Uterus (tissue), 2 donors: ENCODE results near the gene HDAC8.
"Not testable (repeated sequence)": the region's sequence is repeated elsewhere in the genome, so short reads cannot be mapped to it uniquely, and the experiment has no call there.

Experiments
- POLR2A ChIP-seq, 2 donors: fragments of 450-650 bp; IDR thresholded peaks; one replicate each; pipeline ENCODE4 v1.6.1; 2016; ENCODE audit warnings: antibody characterized with exemption in 2 of 2, mild to moderate bottlenecking in 1 of 2, moderate library complexity in 1 of 2
- TF ChIP-seq, protein P1 (sequence below), 4 experiments: fragments of 200-600 bp in 2 of 4; fragments of 450-650 bp in 2 of 4; sonication (generic) in 2 of 4; IDR thresholded peaks; one replicate each; pipeline ENCODE4 v1.5.1; 2016 to 2019; ENCODE audit warnings: antibody characterized with exemption in 4 of 4, mild to moderate bottlenecking in 2 of 4, moderate library complexity in 1 of 4

DNA sequence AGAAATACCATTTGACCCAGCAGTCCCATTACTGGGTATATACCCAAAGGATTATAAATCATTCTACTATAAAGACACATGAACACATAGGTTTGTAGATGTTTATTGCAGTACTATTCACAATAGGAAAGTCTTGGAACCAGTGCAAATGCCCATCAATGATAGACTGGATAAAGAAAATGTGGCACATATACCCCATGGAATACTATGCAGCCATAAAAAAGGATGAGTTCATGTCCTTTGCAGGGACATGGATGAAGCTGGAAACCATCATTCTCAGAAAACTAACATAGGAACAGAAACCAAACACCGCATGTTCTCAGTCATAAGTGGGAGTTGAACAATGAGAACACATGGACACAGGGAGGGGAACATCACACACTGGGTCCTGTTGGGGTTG is 123.6 kb downstream of the HDAC8 start:
- TF ChIP-seq, protein P1, sequence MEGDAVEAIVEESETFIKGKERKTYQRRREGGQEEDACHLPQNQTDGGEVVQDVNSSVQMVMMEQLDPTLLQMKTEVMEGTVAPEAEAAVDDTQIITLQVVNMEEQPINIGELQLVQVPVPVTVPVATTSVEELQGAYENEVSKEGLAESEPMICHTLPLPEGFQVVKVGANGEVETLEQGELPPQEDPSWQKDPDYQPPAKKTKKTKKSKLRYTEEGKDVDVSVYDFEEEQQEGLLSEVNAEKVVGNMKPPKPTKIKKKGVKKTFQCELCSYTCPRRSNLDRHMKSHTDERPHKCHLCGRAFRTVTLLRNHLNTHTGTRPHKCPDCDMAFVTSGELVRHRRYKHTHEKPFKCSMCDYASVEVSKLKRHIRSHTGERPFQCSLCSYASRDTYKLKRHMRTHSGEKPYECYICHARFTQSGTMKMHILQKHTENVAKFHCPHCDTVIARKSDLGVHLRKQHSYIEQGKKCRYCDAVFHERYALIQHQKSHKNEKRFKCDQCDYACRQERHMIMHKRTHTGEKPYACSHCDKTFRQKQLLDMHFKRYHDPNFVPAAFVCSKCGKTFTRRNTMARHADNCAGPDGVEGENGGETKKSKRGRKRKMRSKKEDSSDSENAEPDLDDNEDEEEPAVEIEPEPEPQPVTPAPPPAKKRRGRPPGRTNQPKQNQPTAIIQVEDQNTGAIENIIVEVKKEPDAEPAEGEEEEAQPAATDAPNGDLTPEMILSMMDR (IDR thresholded peaks at IDR 0.05): not testable (repeated sequence)
- TF ChIP-seq POLR2A (IDR thresholded peaks at IDR 0.05): not testable (repeated sequence)
